Keratinocyte (primary cell): ENCODE measurements around the gene MCM10.

Experiments
- CTCF ChIP-seq, 3 experiments: IDR thresholded peaks in 1 of 3; conservative IDR thresholded peaks in 1 of 3; optimal IDR thresholded peaks in 1 of 3; 2 replicates in 2 of 3; 3 replicates in 1 of 3; pipeline versions ENCODE3 to v1.5.1; 2011; ENCODE audit warnings: low read length in 3 of 3, mild to moderate bottlenecking in 3 of 3, moderate library complexity in 2 of 3, control low read depth in 1 of 3, inconsistent platforms in 1 of 3; ENCODE audit not compliant: insufficient read depth in 2 of 3; ENCODE audit errors: extremely low read depth in 1 of 3
- EZH2 ChIP-seq: IDR thresholded peaks from one replicate; pipeline ENCODE4 v1.6.1; 2012; ENCODE audit warnings: inconsistent platforms, mild to moderate bottlenecking, low read length, moderate library complexity

- TF ChIP-seq EZH2 (no peak), CTCF (optimal IDR thresholded peaks at IDR 0.05 in 1 of 3, IDR thresholded peaks at IDR 0.05 in 1 of 3, conservative IDR thresholded peaks at IDR 0.05 in 1 of 3; ENCODE audit: extremely low read depth in 1 of 3, insufficient read depth in 2 of 3, low read length in 3 of 3) (no peak)
These were observed 9.1 kb upstream of the MCM10 start for GRCh38 chr10:13152296-13152695.
